Psoas muscle (tissue), 8 donors: ENCODE data around the gene RFC3. TPM values are rescaled to one million over a fixed set of nuclear protein-coding genes. Genes with fewer than 3 reads are reported as not detected.

ENCODE experiments used
- ATAC-seq, 4 donors: fragments of 200-7000 bp; cut with Tn5 transposase; one replicate each; pipeline ENCODE4 v1.9.1; 2020; ENCODE audit warnings: moderate library complexity in 3 of 4, mild to moderate bottlenecking in 2 of 4
- DNase-seq, 2 donors: peaks; one replicate each; pipeline ENCODE4 v3.0.0-alpha.2; 2020
- H3K27ac ChIP-seq: fragments of 200-600 bp; one replicate; pipeline ENCODE4 v1.8.0; 2022
- H3K27me3 ChIP-seq, 3 donors: fragments of 200-600 bp in 1 of 3; one replicate each; pipeline versions ENCODE4 v1.6.1 to v1.8.0; 2013 to 2022; ENCODE audit warnings: low read length in 2 of 3, mild to moderate bottlenecking in 2 of 3, moderate library complexity in 1 of 3; ENCODE audit not compliant: insufficient read depth in 3 of 3
- H3K36me3 ChIP-seq, 2 donors: fragments of 200-600 bp in 1 of 2; one replicate each; pipeline versions ENCODE4 v1.6.1 to v1.8.0; 2013 to 2022; ENCODE audit warnings: low read depth in 1 of 2, mild to moderate bottlenecking in 1 of 2, moderate library complexity in 1 of 2; ENCODE audit not compliant: insufficient read depth in 1 of 2
- H3K4me1 ChIP-seq: fragments of 200-600 bp; one replicate; pipeline ENCODE4 v1.8.0; 2022
- H3K4me3 ChIP-seq: fragments of 200-600 bp; one replicate; pipeline ENCODE4 v1.8.0; 2022; ENCODE audit warnings: mild to moderate bottlenecking
- H3K9me3 ChIP-seq: fragments of 200-600 bp; one replicate; pipeline ENCODE4 v1.8.0; 2022
- WGBS, 3 donors: extraction: QIAGEN DNeasy Blood & Tissue Kit; methylation state at CpG; one replicate each; pipeline versions ENCODE4 v1.1.6 to v1.1.7; 2013; 5-methylcytosine and 5-hydroxymethylcytosine counted together
- intact Hi-C, 2 donors: fragments of 100-400 bp; cut with DNase I; formaldehyde crosslinking; loops; one replicate each; pipeline versions ENCODE4 v1.11.0 to v1.14.2; 2022
- polyA plus RNA-seq, 3 donors: library from polyadenylated mRNA; stranded (reverse); fragments of 200-250 nt; gene quantifications; one replicate each; pipeline ENCODE4 v1.2.3, GENCODE V29; 2013
- total RNA-seq, 4 donors: library from RNA; stranded (reverse); fragmentation: NEBNext Ultra II Directional in 2 of 4; extraction: Animal tissue kit (Norgen Biotek cat#: 25700) in 2 of 4; gene quantifications; one replicate each; pipeline versions ENCODE4 v1.2.1 to v1.2.4, GENCODE V29; 2021 to 2023
- TF ChIP-seq, protein P1 (sequence below): fragments of 200-600 bp; IDR thresholded peaks from one replicate; pipeline ENCODE4 v1.8.0; 2022; ENCODE audit warnings: antibody characterized with exemption
- donor health status: healthy with polysubstance abuse.
- donor health status: DM: no; HTN: no; CAD: no; lungs with moderate emphysema.
- donor health status: Bipolar disorder and iron deficiency.
- donor health status: healthy.
- donor health status: DM: yes; HTN: yes; CAD: no.
- donor health status: DM: no; HTN: no; CAD: no.
- donor health status: DM: no; HTN: no; CAD: no.
- donor health status: DM: yes; HTN: yes; CAD: no.

Gene RFC3
- total and polyA plus RNA-seq, 7 donors, result 1.6 to 3.8 (median 2.7) TPM

GRCh38 chr13:33859691-33860303 lies 41.8 kb downstream of the RFC3 start:
- WGBS, 3 donors, result 94 to 100% (median 98%) methylated on average over 1 of the region's 1 CpG
- TF ChIP-seq, protein P1, sequence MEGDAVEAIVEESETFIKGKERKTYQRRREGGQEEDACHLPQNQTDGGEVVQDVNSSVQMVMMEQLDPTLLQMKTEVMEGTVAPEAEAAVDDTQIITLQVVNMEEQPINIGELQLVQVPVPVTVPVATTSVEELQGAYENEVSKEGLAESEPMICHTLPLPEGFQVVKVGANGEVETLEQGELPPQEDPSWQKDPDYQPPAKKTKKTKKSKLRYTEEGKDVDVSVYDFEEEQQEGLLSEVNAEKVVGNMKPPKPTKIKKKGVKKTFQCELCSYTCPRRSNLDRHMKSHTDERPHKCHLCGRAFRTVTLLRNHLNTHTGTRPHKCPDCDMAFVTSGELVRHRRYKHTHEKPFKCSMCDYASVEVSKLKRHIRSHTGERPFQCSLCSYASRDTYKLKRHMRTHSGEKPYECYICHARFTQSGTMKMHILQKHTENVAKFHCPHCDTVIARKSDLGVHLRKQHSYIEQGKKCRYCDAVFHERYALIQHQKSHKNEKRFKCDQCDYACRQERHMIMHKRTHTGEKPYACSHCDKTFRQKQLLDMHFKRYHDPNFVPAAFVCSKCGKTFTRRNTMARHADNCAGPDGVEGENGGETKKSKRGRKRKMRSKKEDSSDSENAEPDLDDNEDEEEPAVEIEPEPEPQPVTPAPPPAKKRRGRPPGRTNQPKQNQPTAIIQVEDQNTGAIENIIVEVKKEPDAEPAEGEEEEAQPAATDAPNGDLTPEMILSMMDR, result no peak
- no peak for DNase-seq
- H3K4me3 ChIP-seq, result no peak overlapping the region
- ATAC-seq, result no peak
- H3K9me3 ChIP-seq, result no peaks in the 10 kb centered on the region
- H3K27ac ChIP-seq, result no peak overlapping the region
- H3K27me3 ChIP-seq, result no peaks in the 10 kb centered on the region
- no peaks in the 10 kb centered on the region for H3K36me3 ChIP-seq
- intact Hi-C loops, result no loop called here
- H3K4me1 ChIP-seq, result no peaks in the 10 kb centered on the region

GRCh38 chr13:33860526-33860925 lies 42.6 kb downstream of the RFC3 start:
- ATAC-seq (no peak), DNase-seq (no peak)
- Histone ChIP-seq H3K9me3 (no peaks in the 10 kb centered on the region), H3K27ac (no peak overlapping the region), H3K36me3 (no peaks in the 10 kb centered on the region), H3K27me3 (no peaks in the 10 kb centered on the region), H3K4me1 (no peaks in the 10 kb centered on the region), H3K4me3 (no peak overlapping the region)
- WGBS, 3 donors, result 89 to 92% (median 92%) methylated on average over 9 of the region's 9 CpGs
- intact Hi-C loops, result no loop called here
- TF ChIP-seq, protein P1, result no peak

GRCh38 chr13:33862016-33862415 lies 44.1 kb downstream of the RFC3 start:
- TF ChIP-seq, protein P1, result no peak
- Histone ChIP-seq H3K4me3 (no peak overlapping the region), H3K36me3 (no peaks in the 10 kb centered on the region), H3K9me3 (no peaks in the 10 kb centered on the region), H3K27ac (no peak overlapping the region), H3K27me3 (no peaks in the 10 kb centered on the region), H3K4me1 (no peaks in the 10 kb centered on the region)
- ATAC-seq (no peak), DNase-seq (no peak)
- WGBS, 3 donors, result 71 to 78% (median 76%) methylated on average over 5 of the region's 5 CpGs
- intact Hi-C loops, result no loop called here

- Histone ChIP-seq H3K4me3 (no peak overlapping the region), H3K27me3 (no peaks in the 10 kb centered on the region), H3K4me1 (no peaks in the 10 kb centered on the region), H3K36me3 (no peaks in the 10 kb centered on the region), H3K27ac (no peak overlapping the region), H3K9me3 (no peaks in the 10 kb centered on the region)
- ATAC-seq (no peak), DNase-seq (no peak)
- intact Hi-C loops, result no loop called here
- WGBS, 3 donors, result 61 to 62% (median 62%) methylated on average over 3 of the region's 3 CpGs
- TF ChIP-seq, protein P1, result no peak
These were observed 45.3 kb downstream of the RFC3 start for GRCh38 chr13:33863188-33863789.

- H3K27me3 ChIP-seq, result no peaks in the 10 kb centered on the region
- no peak for ATAC-seq
These were observed 48.0 kb downstream of the RFC3 start for GRCh38 chr13:33865945-33866344.

More at GRCh38 chr13:33865945-33866344, 48.0 kb downstream of the RFC3 start:
- WGBS, 3 donors, result 95 to 100% (median 99%) methylated on average over 4 of the region's 4 CpGs
- Histone ChIP-seq H3K4me3 (no peak overlapping the region), H3K36me3 (no peaks in the 10 kb centered on the region), H3K27ac (no peak overlapping the region), H3K4me1 (peaks cover 4% of the 10 kb centered on the region), H3K9me3 (no peaks in the 10 kb centered on the region)
- intact Hi-C loops, result no loop called here
- no peak for DNase-seq
- TF ChIP-seq, protein P1, result no peak
